Ovary (tissue), 9 donors: ENCODE data around the gene VPS8. TPM values are rescaled to one million over a fixed set of nuclear protein-coding genes. Genes with fewer than 3 reads are reported as not detected.

ENCODE experiments used
- DNase-seq, 5 donors: peaks; one replicate each; pipeline ENCODE4 v3.0.0-alpha.2; 2019 to 2020
- H3K27ac ChIP-seq, 2 donors: fragments of 200-600 bp; one replicate each; pipeline versions ENCODE4 v1.5.1 to v1.8.0; 2019 to 2022
- H3K27me3 ChIP-seq: fragments of 200-600 bp; one replicate; pipeline ENCODE4 v1.8.0; 2022
- H3K36me3 ChIP-seq: fragments of 200-600 bp; sonication (generic); one replicate; pipeline ENCODE4 v1.5.1; 2019
- H3K4me1 ChIP-seq: one replicate; pipeline ENCODE4 v1.8.1; 2013; ENCODE audit warnings: mild to moderate bottlenecking, moderate library complexity; ENCODE audit not compliant: insufficient read depth
- H3K4me3 ChIP-seq: fragments of 200-600 bp; sonication (generic); one replicate; pipeline ENCODE4 v1.5.1; 2017
- H3K9me3 ChIP-seq, 2 donors: fragments of 200-600 bp in 1 of 2; sonication (generic) in 1 of 2; one replicate each; pipeline versions ENCODE4 v1.5.1 to v1.8.1; 2013 to 2019; ENCODE audit warnings: mild to moderate bottlenecking in 1 of 2, moderate library complexity in 1 of 2
- EP300 ChIP-seq: sonication (generic); formaldehyde crosslinking; IDR thresholded peaks from one replicate; pipeline ENCODE4 v1.6.1; 2017; ENCODE audit warnings: antibody characterized with exemption
- POLR2A ChIP-seq: fragments of 450-650 bp; IDR thresholded peaks from one replicate; pipeline ENCODE4 v1.6.1; 2017; ENCODE audit warnings: antibody characterized with exemption, mild to moderate bottlenecking, moderate library complexity
- WGBS, 3 donors: extraction: QIAGEN DNeasy Blood & Tissue Kit in 1 of 3; methylation state at CpG; one replicate each; pipeline versions ENCODE4 v1.1.5 to v1.1.7; 2013 to 2017; 5-methylcytosine and 5-hydroxymethylcytosine counted together
- intact Hi-C, 4 donors: fragments of 100-400 bp; cut with DNase I; formaldehyde crosslinking; loops; one replicate each; pipeline versions ENCODE4 v1.11.0 to v1.15.1; 2022 to 2023
- polyA plus RNA-seq, 2 donors: library from polyadenylated mRNA; stranded (reverse); fragments of 200-250 nt in 1 of 2; fragments of 350-450 nt in 1 of 2; fragmentation: Illumina TruSeq in 1 of 2; extraction: RNeasy Lipid Tissue Mini Kit (QIAGEN cat#74804) in 1 of 2; gene quantifications; one replicate each; pipeline ENCODE4 v1.2.3, GENCODE V29; 2013 to 2014
- total RNA-seq, 7 donors: library from RNA; depleted of rRNA in 2 of 7; stranded (reverse); fragments of >200 nt in 2 of 7; fragmentation: NEBNext Ultra II Directional in 3 of 7; extraction: Animal tissue kit (Norgen Biotek cat#: 25700) in 3 of 7; gene quantifications; one replicate each; pipeline versions ENCODE4 v1.1.0 to v1.2.4, GENCODE V29; 2016 to 2023
- TF ChIP-seq, protein P1 (sequence below), 3 donors: fragments of 450-650 bp in 2 of 3; fragments of 200-600 bp in 1 of 3; IDR thresholded peaks; one replicate each; pipeline versions ENCODE4 v1.5.1 to v1.8.0; 2016 to 2022; ENCODE audit warnings: antibody characterized with exemption in 3 of 3, mild to moderate bottlenecking in 1 of 3
- donor health status: DM: no; HTN: no; CAD: no; lungs with moderate emphysema.
- donor health status: DM: no; HTN: no; CAD: no.
- donor health status: Bipolar disorder and iron deficiency.
- donor health status: DM: yes; HTN: yes; CAD: no.
- donor health status: DM: no; HTN: no; CAD: no.
- donor health status: DM: yes; HTN: yes; CAD: no.

Gene VPS8
- total and polyA plus RNA-seq, 9 donors, result 15.0 to 58.8 (median 42.7) TPM

DNA sequence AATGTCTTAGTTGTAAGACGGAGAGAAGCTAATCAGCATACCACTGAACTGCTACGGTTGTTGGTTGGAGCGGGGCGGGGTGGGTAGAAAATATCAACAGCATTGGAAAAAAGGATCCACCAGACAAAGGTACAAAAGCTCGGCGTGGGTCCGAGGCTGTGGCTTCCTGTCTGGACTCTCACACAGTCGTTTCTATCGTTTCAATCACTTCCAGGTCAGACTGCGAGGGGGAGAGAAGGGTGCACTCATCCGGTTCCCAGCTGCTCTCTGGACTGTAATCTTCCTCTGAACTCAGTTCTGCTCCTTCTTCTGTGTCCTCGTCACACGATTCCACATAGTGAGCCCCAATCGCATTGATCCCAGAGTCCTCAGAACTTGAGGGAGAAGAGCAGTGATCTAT is 270.9 kb downstream of the VPS8 start:
- no peak for TF ChIP-seq POLR2A
- TF ChIP-seq, protein P1, sequence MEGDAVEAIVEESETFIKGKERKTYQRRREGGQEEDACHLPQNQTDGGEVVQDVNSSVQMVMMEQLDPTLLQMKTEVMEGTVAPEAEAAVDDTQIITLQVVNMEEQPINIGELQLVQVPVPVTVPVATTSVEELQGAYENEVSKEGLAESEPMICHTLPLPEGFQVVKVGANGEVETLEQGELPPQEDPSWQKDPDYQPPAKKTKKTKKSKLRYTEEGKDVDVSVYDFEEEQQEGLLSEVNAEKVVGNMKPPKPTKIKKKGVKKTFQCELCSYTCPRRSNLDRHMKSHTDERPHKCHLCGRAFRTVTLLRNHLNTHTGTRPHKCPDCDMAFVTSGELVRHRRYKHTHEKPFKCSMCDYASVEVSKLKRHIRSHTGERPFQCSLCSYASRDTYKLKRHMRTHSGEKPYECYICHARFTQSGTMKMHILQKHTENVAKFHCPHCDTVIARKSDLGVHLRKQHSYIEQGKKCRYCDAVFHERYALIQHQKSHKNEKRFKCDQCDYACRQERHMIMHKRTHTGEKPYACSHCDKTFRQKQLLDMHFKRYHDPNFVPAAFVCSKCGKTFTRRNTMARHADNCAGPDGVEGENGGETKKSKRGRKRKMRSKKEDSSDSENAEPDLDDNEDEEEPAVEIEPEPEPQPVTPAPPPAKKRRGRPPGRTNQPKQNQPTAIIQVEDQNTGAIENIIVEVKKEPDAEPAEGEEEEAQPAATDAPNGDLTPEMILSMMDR (IDR thresholded peaks at IDR 0.05), result no peak
- TF ChIP-seq EP300, result no peak
- no peak overlapping the region for H3K4me3 ChIP-seq
- no peak overlapping the region for H3K27ac ChIP-seq
- 82 to 83% (median 83%) methylated on average over 14 of the region's 14 CpGs for WGBS, 3 donors
- H3K4me1 ChIP-seq, result peaks cover 2% of the 10 kb centered on the region
- no peaks in the 10 kb centered on the region for H3K27me3 ChIP-seq
- no peaks in the 10 kb centered on the region for H3K9me3 ChIP-seq
- intact Hi-C loops, result loop anchor here in 1 of 4 donors (10.0 kb wide), 1 partner anchor 72 kb away; the partner anchor contains the start of gene C3orf70
- no peaks in the 10 kb centered on the region for H3K36me3 ChIP-seq
- no peak for DNase-seq

DNA sequence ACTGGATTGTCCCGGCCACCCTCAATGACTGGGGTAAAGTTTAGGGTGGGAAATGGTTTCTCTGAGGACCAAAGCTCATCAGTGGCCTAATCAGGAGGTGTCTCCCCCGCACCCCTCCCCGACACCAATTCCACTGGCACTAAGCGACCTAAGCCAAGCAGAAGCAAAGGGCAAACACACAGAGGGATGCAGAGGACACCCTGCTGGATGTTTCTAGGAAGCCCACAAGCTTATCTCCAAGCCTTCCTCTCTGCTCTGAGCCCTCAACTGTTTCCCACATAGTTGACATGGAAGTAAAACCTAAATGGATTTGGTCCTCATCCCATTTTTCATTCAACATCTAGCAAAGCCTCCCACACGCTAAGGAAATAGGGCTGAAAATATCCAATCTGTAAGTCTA is 272.4 kb downstream of the VPS8 start:
- Histone ChIP-seq H3K9me3 (no peaks in the 10 kb centered on the region), H3K27ac (no peak overlapping the region), H3K36me3 (no peaks in the 10 kb centered on the region), H3K27me3 (no peaks in the 10 kb centered on the region), H3K4me1 (peaks cover 4% of the 10 kb centered on the region), H3K4me3 (no peak overlapping the region)
- WGBS, 3 donors, result 75 to 83% (median 82%) methylated on average over 5 of the region's 5 CpGs
- intact Hi-C loops, result loop anchor here in 1 of 4 donors (10.0 kb wide), 1 partner anchor 70 kb away; the partner anchor contains the start of gene C3orf70
- DNase-seq, result no peak
- TF ChIP-seq, protein P1 (IDR thresholded peaks at IDR 0.05), result no peak
- TF ChIP-seq POLR2A (no peak), EP300 (no peak)

DNA sequence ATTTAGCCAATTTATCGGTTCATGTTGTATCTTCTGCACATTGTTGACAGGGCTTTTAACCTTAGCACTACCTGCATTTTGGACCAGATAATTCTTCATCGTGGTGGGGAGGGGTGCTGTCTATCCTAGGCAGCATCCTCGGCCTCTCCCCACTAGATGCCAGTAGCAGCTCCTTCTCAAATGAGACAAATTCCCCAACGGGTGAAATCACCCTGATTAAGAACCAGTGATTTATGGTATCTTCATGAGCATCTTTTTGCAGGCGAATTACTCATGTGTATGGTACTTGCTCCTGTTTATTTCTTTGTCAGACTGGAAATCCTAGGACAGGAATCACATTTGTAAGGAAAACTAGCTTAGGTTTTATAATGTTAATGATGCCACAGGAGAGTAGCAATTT is 272.9 kb downstream of the VPS8 start:
- DNase-seq, result no peak
- WGBS, 3 donors, result 57 to 69% (median 69%) methylated on average over 5 of the region's 5 CpGs
- TF ChIP-seq EP300 (no peak), POLR2A (no peak)
- TF ChIP-seq, protein P1 (IDR thresholded peaks at IDR 0.05), result no peak
- no peaks in the 10 kb centered on the region for H3K27me3 ChIP-seq
- no peaks in the 10 kb centered on the region for H3K9me3 ChIP-seq
- intact Hi-C loops, result loop anchor here in 1 of 4 donors (10.0 kb wide), 1 partner anchor 70 kb away; the partner anchor contains the start of gene C3orf70
- no peaks in the 10 kb centered on the region for H3K36me3 ChIP-seq
- no peak overlapping the region for H3K4me3 ChIP-seq
- no peak overlapping the region for H3K27ac ChIP-seq
- H3K4me1 ChIP-seq, result peaks cover 1% of the 10 kb centered on the region

DNA sequence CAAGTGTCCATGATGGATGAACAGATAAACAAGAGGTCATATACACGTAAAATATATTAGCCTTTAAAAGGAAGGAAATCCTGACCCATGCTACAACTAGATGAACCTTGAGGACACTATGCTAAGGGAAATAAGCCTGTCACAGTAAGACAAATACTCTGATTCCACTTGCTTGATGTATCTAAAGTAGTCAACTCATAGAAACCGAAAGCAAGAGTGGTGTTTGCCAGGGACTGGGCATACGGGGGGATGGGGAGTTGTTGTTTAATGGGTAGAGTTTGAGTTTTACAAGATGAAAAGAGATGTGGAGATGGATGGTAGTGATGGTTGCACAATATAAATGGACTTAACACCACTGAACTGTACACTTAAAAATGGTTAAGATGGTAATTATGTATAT is 275.5 kb downstream of the VPS8 start:
- WGBS, 3 donors, result 87 to 88% (median 88%) methylated on average over 3 of the region's 3 CpGs
- no peaks in the 10 kb centered on the region for H3K36me3 ChIP-seq
- H3K4me1 ChIP-seq, result peaks cover 1% of the 10 kb centered on the region
- TF ChIP-seq, protein P1 (IDR thresholded peaks at IDR 0.05), result no peak
- TF ChIP-seq EP300 (no peak), POLR2A (no peak)
- no peak overlapping the region for H3K27ac ChIP-seq
- DNase-seq, result no peak
- intact Hi-C loops, result loop anchor here in 1 of 4 donors (10.0 kb wide), 1 partner anchor 67 kb away; the partner anchor contains the start of gene C3orf70
- no peak overlapping the region for H3K4me3 ChIP-seq
- no peaks in the 10 kb centered on the region for H3K9me3 ChIP-seq
- no peaks in the 10 kb centered on the region for H3K27me3 ChIP-seq
